T-helper 2 cell treated with Interferon-gamma antibody and Interleukin-4, amounts not matched to agents 100 ng/mL and 5 ng/mL, for 36 hours (primary cell): Measurements from ENCODE around the gene VGLL3. TPM values are rescaled to one million over a fixed set of nuclear protein-coding genes. Genes with fewer than 3 reads are reported as not detected.
"Not testable (repeated sequence)": the region's sequence is repeated elsewhere in the genome, so short reads cannot be mapped to it uniquely, and the experiment has no call there.

Source experiments
- intact Hi-C: fragments of 100-400 bp; cut with micrococcal nuclease; formaldehyde crosslinking; loops from one replicate; pipeline ENCODE4 v1.15.1; 2023
- total RNA-seq: library from RNA; stranded (reverse); gene quantifications from 2 replicates; pipeline ENCODE4 v1.2.3, GENCODE V29; 2022

Gene VGLL3
- total RNA-seq, 1 donor from 2014 or later, result not detected

DNA sequence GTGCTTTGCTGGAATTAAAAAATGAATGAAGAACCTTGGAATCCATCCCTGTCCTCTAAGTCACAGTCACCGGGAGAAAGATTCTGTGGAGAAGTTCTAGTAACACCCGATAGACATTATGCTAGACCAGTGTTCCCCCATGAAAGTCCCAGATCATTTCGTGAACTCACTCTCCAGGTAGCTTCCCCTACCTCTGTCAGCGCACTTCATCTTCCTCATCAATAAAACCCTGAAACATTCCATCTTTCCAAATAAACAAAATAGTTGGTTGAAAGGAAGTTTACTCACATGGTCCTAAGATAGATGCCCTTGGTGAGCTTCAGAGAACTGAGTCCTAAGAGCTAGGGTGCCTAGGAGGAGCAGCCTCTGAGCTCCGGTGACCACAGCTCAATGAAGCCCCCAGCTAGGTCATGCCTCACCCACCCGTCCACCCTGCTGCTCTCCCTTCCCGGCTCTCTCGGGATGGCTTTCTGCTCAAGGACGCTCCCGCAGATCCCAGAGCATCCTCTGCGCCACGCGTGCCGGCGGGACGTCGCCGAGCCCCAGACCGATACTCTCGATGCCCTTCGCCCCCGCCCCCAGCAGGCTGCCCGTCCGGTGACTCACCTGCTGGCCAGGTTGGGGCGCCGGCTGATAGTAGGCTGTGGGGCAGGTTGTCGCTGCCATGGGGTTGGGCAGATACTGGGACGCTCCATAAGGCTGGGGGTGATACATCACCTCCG, 776 bp downstream of the VGLL3 start:
- intact Hi-C loops, result no loop called here

DNA sequence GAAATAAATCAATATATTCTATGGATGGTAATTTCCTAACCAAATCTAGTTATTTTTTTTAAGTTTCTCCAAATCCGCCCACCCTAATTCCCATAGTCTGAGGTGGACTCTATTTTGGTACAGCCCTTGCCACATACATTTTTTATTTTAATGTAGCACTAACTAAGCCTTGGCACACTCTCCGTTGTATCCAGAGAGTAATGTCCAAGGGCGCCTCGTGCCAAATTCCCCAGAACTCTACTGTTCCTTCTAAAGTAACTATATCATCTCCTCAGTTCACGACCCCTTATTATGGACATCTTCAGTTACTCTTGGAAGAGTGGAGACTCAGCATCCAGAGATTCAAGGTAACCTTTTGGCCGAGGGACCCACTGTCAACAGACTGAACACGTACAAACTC, 1.3 kb downstream of the VGLL3 start:
- intact Hi-C loops, result no loop called here

DNA sequence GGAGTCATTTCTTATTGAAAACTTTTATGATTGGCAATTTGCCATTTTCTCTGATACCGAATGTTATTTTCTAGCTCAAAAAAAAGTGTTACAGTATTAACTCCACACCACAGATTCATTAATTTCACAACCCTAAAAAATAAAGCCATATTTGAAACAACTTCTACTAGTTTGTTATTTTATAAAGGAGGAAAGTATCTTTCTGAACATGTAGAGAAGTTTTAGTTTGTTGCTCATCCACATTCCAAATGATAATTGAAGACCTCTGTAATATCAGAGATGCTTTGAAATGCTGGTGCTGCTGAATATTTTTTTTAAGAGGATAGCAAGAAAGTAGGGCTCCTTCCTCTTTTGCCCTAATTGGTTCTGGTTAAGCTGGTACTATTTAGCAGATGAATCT, 1.9 kb downstream of the VGLL3 start:
- intact Hi-C loops, result no loop called here

DNA sequence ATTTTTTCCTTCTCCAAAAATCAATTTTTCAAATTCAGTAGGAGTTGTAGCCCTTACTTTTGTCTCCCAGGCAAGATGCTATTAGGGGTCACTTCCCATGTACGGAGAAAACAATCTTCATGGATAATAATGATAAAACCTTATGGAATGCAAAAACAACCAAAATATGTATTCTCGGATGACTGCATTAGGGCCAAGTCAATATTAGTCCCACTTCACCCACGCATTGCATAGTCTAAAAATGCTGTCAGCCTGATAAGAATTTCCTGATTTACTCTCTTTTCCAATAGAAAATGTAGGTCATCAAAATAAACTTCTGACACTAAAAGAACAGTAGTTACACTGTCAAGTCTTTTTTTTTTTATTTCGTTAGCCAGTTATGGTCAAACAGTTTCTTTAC, 2.7 kb downstream of the VGLL3 start:
- intact Hi-C loops, result no loop called here

DNA sequence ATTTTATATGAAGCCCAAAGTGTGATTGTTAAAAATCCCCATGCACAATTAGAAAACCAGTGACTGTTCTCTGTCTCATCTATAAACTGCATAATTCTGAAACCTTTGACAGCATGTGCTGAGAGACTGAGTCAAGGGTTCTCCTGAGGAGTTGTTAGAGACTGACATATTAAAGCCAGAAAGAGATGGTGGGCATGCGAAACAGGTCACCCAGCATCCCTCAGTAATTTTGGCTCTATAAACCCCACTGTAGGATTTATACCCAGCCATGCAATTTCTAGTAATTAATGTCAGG, 3.6 kb downstream of the VGLL3 start:
- intact Hi-C loops, result no loop called here

DNA sequence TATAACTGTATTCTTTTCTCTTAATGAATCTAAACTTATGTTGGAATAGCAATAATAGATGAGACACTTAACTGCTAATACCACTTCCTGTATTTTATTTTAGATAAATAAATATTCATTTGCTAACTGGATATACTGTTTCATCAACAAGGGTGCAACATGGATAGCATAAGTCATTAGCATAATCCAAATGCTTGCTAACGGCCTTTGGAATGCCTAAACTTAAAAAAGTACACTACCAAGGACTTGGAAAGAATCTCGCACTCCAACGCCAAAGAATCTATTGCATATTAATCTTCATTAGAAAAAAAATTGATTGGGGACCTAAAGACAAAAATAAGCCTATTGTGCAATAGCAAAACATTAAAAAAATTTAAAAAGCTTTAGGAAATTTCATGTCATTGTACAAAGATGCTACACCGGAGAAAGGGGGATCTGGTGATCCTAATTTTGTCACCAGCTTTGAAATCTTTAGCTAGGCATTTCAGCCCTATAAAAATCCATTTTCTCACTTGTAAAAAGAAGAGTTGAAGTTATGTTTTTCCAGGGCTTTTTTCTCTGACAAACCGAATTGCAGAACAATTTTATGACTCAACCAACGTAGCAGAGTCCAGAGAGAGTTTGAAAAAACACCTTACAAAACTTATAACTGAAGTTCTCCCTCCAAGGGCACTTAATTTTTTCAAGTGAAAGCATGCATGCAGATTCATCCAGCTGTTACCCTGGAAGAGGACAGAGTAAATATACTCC, 4.1 kb downstream of the VGLL3 start:
- intact Hi-C loops, result no loop called here

DNA sequence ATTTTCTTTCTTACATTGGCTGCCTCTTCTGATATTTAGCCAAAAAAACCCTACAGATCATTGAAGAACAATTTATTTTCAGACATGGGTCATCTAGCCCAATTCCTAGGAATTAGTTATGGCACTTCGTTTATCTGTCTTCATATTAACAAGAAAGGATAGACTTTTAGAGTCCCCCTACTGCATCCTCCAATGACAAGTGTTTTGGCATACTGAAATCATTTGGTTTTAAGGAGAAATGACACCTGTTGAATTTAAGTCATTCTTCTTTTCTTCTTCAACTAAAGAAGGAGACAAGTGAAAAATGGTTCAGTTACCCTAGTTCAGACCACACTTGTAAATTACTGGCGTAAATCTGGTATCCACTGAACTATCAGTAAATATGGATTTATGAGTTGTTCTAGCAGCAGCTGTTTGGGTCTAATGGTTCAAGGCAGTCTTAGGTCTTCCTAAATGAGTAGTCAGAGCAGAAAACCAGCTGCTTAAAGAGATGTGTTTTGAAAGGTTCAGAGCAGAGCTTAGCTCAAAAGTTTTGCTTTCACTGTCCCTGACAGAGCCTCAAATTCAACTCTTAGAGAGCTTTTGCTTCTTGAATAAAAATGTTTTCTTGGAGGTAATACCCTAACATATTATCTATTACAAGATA, 5.6 kb downstream of the VGLL3 start:
- intact Hi-C loops, result no loop called here

DNA sequence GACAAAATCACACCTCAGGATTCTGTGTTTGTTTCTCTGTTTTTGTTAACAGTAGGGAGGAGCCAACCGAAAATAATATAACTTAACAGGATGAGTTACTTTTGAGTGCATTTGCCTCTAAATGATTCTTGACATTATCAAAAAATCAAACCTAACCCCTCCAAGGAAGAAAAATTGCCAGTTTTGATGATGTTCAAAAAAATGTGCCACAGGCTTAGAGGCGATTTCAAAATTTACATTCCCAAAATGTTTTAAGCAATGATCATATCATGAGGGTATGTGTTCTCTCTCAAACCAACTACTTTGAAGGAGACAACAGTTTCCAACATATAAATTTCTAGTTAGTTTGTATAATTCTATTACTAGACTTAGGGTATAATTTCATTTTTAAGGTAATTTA, 6.7 kb downstream of the VGLL3 start:
- intact Hi-C loops, result no loop called here

DNA sequence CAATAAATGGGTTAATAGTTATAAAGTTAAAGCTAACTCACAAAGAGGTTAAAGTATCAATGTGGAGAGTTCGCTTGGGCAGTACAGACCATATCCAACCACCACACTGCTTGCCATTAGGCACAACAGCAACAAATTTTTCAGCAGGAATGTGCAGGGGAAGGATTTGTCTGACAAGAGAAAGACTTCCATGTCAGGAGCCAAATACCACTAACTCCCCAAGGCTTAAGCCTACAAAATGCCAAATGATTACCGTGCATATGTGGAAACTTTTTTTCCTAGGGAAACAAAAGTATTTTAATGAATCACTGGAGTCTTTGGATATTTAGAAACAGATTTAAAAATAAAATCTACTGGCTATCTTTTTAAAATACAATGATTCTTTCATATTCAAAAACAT, 8.1 kb downstream of the VGLL3 start:
- intact Hi-C loops, result no loop called here

DNA sequence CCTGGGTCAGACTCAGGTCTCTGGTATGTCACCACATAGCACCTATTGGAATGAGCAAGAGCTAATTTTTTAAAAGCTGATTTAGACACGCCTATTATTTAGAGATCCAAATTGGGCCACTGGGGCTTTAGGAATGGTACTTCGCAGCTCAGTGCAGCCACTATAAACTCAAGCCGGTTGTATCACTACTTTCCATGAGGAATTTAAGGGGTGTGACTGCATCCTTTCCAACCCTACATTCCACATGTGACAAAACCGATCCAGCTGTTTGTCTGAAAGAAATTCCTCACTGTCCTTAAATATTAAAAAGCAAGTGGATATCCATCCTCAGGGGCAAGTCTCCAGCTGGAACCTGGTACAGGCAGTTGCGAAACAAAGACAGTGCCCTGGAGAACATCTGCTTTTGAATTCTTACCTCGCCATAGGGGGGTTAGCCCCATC, 12.8 kb downstream of the VGLL3 start:
- intact Hi-C loops, result no loop called here

DNA sequence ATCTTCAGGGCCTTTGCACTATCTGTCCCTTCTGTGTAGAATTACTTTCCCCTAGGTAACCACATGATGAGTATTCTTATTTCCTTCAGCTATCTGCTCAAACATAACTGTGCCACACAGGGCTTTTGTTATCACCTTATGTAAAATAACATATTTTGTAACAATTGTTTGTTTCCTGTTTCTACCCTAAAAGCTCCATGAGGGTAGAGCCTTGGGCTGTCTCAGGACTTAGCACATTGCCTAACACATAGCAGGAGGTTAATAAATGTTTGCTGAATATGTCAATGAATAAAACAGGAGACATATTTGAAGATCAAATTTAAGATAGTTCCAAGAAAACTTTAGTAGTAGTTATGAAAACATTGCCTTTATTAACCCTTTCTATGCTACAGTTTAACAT, 14.7 kb downstream of the VGLL3 start:
- intact Hi-C loops, result no loop called here

DNA sequence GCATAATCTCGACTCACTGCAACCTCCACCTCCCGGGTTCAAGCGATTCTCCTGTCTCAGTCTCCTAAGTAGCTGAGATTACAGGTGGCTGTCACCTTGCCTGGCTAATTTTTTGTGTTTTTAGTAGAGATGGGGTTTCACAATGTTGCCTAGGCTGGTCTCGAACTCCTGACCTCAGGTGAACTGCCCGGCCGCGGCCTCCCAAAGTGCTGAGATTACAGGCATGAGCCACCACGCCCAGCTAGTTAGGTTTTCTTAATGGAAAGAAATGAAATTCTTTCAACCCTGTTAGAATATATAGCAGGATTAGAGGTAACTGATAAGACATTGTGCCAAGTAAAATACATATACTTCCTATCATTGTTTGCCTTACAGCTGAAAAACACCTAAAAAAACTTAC, 16.8 kb downstream of the VGLL3 start:
- intact Hi-C loops, result not testable (repeated sequence)

DNA sequence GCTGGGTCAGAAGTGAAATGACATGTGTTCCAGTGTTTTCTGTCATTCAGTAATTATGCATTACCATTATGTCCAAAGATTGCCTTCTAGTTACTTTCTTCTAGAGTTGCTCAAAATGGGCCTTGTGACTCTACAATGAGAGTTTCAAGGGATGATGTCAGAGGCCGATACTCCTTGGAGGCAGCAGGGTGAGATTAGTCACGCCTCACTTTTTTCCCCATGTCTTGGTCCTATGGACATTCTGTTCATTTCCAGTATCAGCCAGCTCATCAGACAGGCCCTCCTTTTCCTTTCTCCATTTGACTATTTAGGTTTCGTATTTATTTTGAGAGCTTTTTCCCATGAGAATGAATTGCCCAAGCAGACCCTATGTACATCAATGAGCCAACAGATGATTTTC, 17.5 kb downstream of the VGLL3 start:
- intact Hi-C loops, result no loop called here

DNA sequence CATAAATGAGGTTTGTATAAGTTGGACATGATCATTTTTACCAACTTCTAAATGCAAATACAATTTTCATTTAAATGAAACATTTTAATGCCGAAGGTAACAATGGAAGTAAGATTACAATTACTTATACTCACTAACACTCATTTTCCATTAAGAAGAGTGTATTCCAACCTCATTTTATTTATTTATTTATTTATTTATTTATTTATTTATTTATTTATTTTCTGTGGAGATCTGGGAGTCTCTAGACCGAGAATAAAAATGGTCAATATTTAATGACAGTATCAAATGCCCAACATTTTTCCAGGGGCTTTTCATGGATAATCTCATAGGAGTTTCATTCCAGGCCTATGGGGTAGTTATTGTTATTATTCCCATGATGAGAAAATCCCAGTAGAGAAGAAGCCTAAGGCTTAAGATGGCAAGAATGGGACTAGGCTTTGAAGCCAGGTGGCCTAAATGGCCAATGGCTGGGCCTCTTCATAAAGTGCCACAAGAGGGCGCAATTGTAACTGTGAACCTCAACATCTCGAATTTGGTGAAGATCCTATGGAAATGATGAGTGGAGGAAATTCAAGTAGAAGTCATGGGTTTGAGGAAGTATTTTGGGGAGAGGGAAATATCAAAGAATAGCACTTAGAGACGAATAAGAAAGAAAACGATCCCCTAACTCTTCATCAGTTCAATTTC, 21.3 kb downstream of the VGLL3 start:
- intact Hi-C loops, result loop anchor here (1.0 to 2.0 kb wide), 2 partner anchors 113 to 199 kb away; no protein-coding TSS in a partner anchor

DNA sequence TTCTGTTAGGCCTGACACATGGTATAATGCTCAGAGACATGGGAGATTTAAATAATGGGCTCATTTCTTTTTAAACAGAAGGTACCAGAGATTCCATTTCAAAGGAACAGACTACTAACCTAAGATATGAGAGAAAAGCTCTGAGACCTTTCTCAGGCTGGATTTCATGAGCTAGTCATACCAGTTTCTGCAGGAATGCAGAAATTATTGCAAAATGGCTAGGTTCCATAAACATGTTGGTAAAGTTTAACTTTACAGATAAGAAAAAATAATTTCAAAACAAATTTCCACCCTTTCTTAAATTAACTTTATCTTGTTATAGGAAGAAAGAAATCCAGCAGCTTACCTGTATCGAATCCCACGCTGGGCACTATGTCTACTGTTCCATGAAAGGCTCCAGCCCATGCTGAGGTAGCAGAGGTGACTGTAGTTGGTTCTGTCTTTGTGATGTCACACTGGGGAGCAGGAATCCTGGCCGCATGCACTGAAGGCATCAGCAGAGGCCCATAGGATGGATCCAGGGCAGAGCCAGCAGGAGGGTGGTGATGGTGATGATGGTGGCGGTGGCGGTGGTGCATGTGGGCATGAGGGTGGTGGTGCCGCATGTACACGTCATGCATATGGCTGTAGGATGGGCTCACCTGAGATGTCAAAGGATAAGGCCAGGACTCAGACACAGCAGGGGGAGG, 22.6 kb downstream of the VGLL3 start:
- intact Hi-C loops, result loop anchor here (2.0 kb wide), 1 partner anchor 114 kb away; no protein-coding TSS in a partner anchor

DNA sequence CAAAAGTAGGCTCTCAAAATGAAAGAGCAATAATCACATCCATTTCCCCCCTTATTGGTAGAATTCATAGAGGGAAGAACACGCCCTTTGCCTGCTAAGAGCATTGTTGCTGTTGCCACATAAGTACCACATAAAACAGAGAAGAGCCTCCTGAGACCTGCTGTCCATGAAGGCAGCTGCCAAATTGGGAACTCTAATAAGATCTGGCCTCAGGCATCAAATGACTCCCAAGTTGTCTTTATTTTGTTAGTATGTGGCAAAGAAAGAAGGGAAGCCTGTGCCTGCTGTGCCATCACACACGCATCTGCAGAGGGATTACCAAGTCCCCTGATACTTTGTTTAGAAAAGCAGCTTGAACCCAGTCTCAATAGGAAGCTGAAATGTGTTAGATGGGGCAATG, 23.9 kb downstream of the VGLL3 start:
- intact Hi-C loops, result no loop called here

DNA sequence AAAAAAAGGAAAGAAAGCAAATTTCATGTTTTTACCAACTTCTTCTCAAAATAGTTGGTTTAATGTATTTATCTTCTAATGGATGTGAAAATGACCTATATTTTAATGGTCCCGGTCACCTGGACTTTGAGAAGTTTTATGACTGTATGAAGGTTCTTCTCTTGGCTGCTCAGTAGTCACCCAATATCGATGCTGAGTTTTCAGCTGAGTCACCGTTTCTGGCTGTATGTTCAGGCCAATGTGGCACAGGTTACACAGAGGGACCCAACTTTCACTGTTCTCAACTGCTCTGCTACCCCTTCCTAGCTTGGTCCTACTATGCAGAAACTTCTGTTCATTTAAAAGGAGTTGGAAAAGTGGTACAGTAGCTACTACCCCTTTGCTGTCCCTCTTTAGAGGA, 25.8 kb downstream of the VGLL3 start:
- intact Hi-C loops, result no loop called here

DNA sequence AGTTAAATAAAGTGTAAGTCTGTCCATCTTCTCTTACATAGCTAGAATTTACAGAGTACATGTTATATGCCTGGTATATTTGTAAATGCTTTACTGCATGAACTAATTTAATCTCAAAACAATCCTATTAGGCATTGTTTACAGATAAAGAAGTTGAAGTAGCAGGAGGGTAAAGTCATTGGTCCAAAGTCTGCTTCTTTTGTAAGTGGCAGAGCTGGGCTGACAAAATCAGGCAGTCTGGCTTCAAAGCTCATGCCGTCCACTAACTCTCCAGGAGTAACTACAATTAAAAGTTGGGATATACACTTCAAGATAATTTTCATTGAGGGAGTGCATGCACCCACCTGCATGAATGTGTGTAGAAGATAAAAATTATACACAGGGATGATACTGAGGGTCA, 27.3 kb downstream of the VGLL3 start:
- intact Hi-C loops, result no loop called here

DNA sequence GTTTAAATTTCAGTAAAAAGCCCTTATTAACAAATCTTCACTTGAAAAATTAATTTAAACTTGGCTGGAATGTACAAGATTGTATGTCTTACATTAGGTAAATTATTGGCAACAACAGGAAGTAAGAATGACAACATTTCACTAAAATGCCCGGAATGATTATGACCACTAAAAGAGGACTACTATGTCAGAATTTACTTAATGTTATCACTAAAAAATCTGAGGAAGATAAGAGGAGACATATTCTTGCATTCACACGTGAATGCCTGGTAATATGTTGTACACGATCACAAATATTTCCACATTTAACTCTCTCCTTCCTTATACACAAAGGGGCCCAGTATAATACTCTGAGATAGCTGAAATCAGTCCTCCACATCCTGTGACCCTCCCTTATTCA, 29.7 kb downstream of the VGLL3 start:
- intact Hi-C loops, result no loop called here

DNA sequence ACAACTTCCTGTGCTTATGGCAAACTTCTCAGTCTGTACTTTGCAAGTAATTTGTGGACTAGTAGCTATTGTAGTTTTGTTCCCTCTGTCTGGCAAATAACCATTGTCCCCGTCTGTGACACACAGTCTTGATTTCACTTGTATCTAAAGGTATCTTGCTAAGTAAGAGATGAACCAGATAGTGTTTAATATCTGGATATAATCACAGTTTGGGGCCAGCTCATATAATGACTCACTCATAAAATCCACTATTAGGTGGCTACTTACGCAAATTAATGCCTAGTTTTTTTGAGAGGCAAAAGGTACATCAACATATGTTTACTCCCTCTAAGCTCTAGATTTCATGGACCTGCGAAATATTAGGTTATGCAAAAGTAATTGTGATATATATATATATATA, 30.4 kb downstream of the VGLL3 start:
- intact Hi-C loops, result no loop called here

DNA sequence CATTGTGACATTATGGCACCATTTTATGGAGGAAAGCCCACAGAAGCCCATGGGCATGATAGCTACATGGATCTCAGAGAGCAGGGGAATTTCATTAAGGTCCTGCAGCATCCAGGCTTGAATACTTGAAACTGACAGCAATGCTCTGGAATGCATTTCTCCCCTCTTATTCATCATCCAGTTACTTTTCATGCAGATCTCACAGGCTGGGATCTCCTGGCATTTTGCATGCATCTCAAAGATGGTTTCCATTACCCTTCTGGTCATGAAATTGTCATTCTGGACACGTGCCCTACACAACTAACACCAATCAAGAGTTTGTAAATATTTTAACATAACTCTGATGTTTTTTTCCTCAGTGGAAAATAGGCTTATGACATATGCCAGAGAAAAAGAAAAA, 32.4 kb downstream of the VGLL3 start:
- intact Hi-C loops, result no loop called here
